HCT116 (cell line): ENCODE results near the gene TRIB2. TPM values are rescaled to one million over a fixed set of nuclear protein-coding genes. Genes with fewer than 3 reads are reported as not detected.

Experiments used
- ATAC-seq: fragments of 200-7000 bp; cut with Tn5 transposase; 2 replicates; pipeline ENCODE4 v1.9.1; 2020; ENCODE audit warnings: mild to moderate bottlenecking, moderate library complexity
- BruUV-seq: library from RNA; stranded (reverse); fragments of 400-500 nt; replicated peaks from 2 replicates; lab custom pipeline; 2021; lab: Mats Ljungman, UMichigan
- CTCF ChIA-PET: fragments of 300-600 bp; sonication (Branson Sonifier 250); formaldehyde crosslinking; loops from one replicate; lab custom pipeline; 2021; ENCODE audit warnings: antibody characterized with exemption; lab: Charles Lee
- POLR2A ChIA-PET: fragments of 300-600, 350-600 bp; sonication (Branson Sonifier 250); formaldehyde crosslinking; loops from one replicate; lab custom pipeline; 2021; ENCODE audit warnings: antibody characterized with exemption; lab: Charles Lee
- RAD21 ChIA-PET, 2 experiments: fragments of 300-600 bp; sonication (Branson Sonifier 250); formaldehyde crosslinking; loops; one replicate each; lab custom pipeline; 2023; ENCODE audit warnings: low total read pairs in 2 of 2; ENCODE audit not compliant: uncharacterized antibody in 2 of 2, unreplicated experiment in 2 of 2, low non-redundant PET in 1 of 2; lab: Charles Lee
- DNase-seq: peaks from one replicate; pipeline ENCODE4 v3.0.0-alpha.2; 2010; ENCODE audit warnings: low read depth, low spot score
- H2AFZ ChIP-seq: fragments of 200-600 bp; shearing (Covaris generic), sonication (generic); 2 replicates; pipeline ENCODE4 v1.6.1; 2017; ENCODE audit warnings: low read depth, mixed run types, mixed read lengths, antibody characterized with exemption, low read length; ENCODE audit not compliant: poor library complexity, severe bottlenecking
- H3K27ac ChIP-seq: 2 replicates; pipeline ENCODE4 v1.5.1; 2012; ENCODE audit warnings: low read depth, low read length
- H3K27me3 ChIP-seq: fragments of 200-600 bp; sonication (generic); 2 replicates; pipeline ENCODE4 v1.6.1; 2016; ENCODE audit warnings: mixed run types, low read length, mixed read lengths; ENCODE audit not compliant: insufficient read depth
- H3K36me3 ChIP-seq, 2 experiments: fragments of 200-500 bp in 1 of 2; fragments of 200-600 bp in 1 of 2; sonication (Bioruptor generic) in 1 of 2; sonication (generic) in 1 of 2; 2 replicates each; pipeline versions ENCODE4 v1.5.1 to v1.6.1; 2014 to 2016; ENCODE audit warnings: low read length in 2 of 2, inconsistent platforms in 1 of 2, mixed read lengths in 1 of 2, mixed run types in 1 of 2; ENCODE audit not compliant: insufficient read depth in 2 of 2, control insufficient read depth in 1 of 2
- H3K4me1 ChIP-seq, 2 experiments: fragments of 200-600 bp in 1 of 2; sonication (generic) in 1 of 2; 2 replicates each; pipeline versions ENCODE4 v1.5.1 to v1.6.1; 2012 to 2017; ENCODE audit warnings: low read length in 2 of 2, inconsistent platforms in 1 of 2, mild to moderate bottlenecking in 1 of 2, mixed read lengths in 1 of 2, mixed run types in 1 of 2, moderate library complexity in 1 of 2; ENCODE audit not compliant: insufficient read depth in 2 of 2, control insufficient read depth in 1 of 2
- H3K4me2 ChIP-seq: fragments of 200-600 bp; sonication (generic); 2 replicates; pipeline ENCODE4 v1.6.1; 2017; ENCODE audit warnings: mixed run types, low read length, mixed read lengths
- H3K4me3 ChIP-seq, 2 experiments: fragments of 200-600 bp in 1 of 2; sonication (generic) in 1 of 2; replicated peaks in 1 of 2; 2 replicates each; pipeline ENCODE4 v1.5.1; 2011 to 2016; ENCODE audit warnings: low read length in 2 of 2, control low read depth in 1 of 2, low read depth in 1 of 2, mild to moderate bottlenecking in 1 of 2, mixed read lengths in 1 of 2, mixed run types in 1 of 2
- H3K79me2 ChIP-seq: fragments of 200-600 bp; sonication (generic); 2 replicates; pipeline ENCODE4 v1.6.1; 2017; ENCODE audit warnings: mild to moderate bottlenecking, mixed run types, low read length, moderate library complexity, mixed read lengths; ENCODE audit not compliant: insufficient read depth
- H3K9ac ChIP-seq: fragments of 200-600 bp; sonication (generic); 2 replicates; pipeline ENCODE4 v1.6.1; 2016; ENCODE audit warnings: low read length, mixed read lengths
- H3K9me2 ChIP-seq: fragments of 200-600 bp; sonication (generic), shearing (Covaris generic); 2 replicates; pipeline ENCODE4 v1.6.1; 2017; ENCODE audit warnings: mixed run types, mild to moderate bottlenecking, moderate library complexity; ENCODE audit not compliant: insufficient read depth
- H3K9me3 ChIP-seq, 2 experiments: fragments of 200-500 bp in 1 of 2; fragments of 200-600 bp in 1 of 2; sonication (Bioruptor generic) in 1 of 2; sonication (generic) in 1 of 2; 2 replicates each; pipeline ENCODE4 v1.6.1; 2014 to 2017; ENCODE audit warnings: low read length in 2 of 2, mixed read lengths in 2 of 2, inconsistent platforms in 1 of 2, low read depth in 1 of 2, mild to moderate bottlenecking in 1 of 2, mixed run types in 1 of 2, moderate library complexity in 1 of 2; ENCODE audit not compliant: control insufficient read depth in 1 of 2, insufficient read depth in 1 of 2
- H4K20me1 ChIP-seq: fragments of 200-600 bp; sonication (generic), shearing (Covaris generic); 2 replicates; pipeline ENCODE4 v1.6.1; 2017; ENCODE audit warnings: mixed run types, mild to moderate bottlenecking, moderate library complexity; ENCODE audit not compliant: insufficient read depth
- CBX3 ChIP-seq: IDR thresholded peaks from 2 replicates; pipeline ENCODE4 v1.6.1; 2012; ENCODE audit warnings: low read depth
- CEBPB ChIP-seq: IDR thresholded peaks from 2 replicates; pipeline ENCODE4 v1.6.1; 2012; ENCODE audit warnings: low read depth
- EGR1 ChIP-seq: IDR thresholded peaks from 2 replicates; pipeline ENCODE4 v1.6.1; 2012; ENCODE audit warnings: low read depth
- EZH2phosphoT487 ChIP-seq: fragments of 200-600 bp; IDR thresholded peaks from 2 replicates; pipeline ENCODE4 v1.6.1; 2018; ENCODE audit warnings: antibody characterized with exemption, borderline replicate concordance
- FOSL1 ChIP-seq: IDR thresholded peaks from 2 replicates; pipeline ENCODE4 v1.6.1; 2012; ENCODE audit warnings: low read depth
- SP1 ChIP-seq: IDR thresholded peaks from 2 replicates; pipeline ENCODE4 v1.6.1; 2012; ENCODE audit warnings: low read depth
- TCF7L2 ChIP-seq: IDR thresholded peaks from 2 replicates; pipeline ENCODE4 v1.7.0; 2011; ENCODE audit warnings: borderline replicate concordance, inconsistent platforms; ENCODE audit not compliant: insufficient read depth, insufficient read length; ENCODE audit errors: extremely low read depth
- ZFX ChIP-seq: fragments of 450-650 bp; IDR thresholded peaks from 2 replicates; pipeline ENCODE4 v1.6.1; 2017
- intact Hi-C: fragments of 100-400 bp; cut with micrococcal nuclease; formaldehyde crosslinking; loops from 2 replicates; pipeline ENCODE4 v1.10.0; 2022
- total RNA-seq: library from RNA; stranded (reverse); gene quantifications from one replicate; pipeline ENCODE4 v1.2.1, GENCODE V29; 2021; ENCODE audit not compliant: unreplicated experiment
- TF ChIP-seq, protein P1 (sequence below): IDR thresholded peaks from 2 replicates; pipeline ENCODE4 v1.6.1; 2011; ENCODE audit warnings: mild to moderate bottlenecking, low read length, moderate library complexity; ENCODE audit not compliant: insufficient replicate concordance; ENCODE audit errors: extremely low read depth
- TF ChIP-seq, protein P2 (sequence below), 3 experiments: fragments of 200-600 bp in 1 of 3; sonication (generic) in 1 of 3; IDR thresholded peaks in 2 of 3; conservative IDR thresholded peaks in 1 of 3; 2 replicates each; pipeline ENCODE4 v1.5.1; 2012 to 2017; ENCODE audit warnings: low read depth in 2 of 3, low read length in 2 of 3, antibody characterized with exemption in 1 of 3, borderline replicate concordance in 1 of 3, control low read depth in 1 of 3, mild to moderate bottlenecking in 1 of 3, mixed read lengths in 1 of 3, mixed run types in 1 of 3, moderate library complexity in 1 of 3; ENCODE audit not compliant: insufficient read depth in 1 of 3

The TRIB2 gene
- total RNA-seq, 1 experiment from 2014 or later, result 12.4 TPM

DNA sequence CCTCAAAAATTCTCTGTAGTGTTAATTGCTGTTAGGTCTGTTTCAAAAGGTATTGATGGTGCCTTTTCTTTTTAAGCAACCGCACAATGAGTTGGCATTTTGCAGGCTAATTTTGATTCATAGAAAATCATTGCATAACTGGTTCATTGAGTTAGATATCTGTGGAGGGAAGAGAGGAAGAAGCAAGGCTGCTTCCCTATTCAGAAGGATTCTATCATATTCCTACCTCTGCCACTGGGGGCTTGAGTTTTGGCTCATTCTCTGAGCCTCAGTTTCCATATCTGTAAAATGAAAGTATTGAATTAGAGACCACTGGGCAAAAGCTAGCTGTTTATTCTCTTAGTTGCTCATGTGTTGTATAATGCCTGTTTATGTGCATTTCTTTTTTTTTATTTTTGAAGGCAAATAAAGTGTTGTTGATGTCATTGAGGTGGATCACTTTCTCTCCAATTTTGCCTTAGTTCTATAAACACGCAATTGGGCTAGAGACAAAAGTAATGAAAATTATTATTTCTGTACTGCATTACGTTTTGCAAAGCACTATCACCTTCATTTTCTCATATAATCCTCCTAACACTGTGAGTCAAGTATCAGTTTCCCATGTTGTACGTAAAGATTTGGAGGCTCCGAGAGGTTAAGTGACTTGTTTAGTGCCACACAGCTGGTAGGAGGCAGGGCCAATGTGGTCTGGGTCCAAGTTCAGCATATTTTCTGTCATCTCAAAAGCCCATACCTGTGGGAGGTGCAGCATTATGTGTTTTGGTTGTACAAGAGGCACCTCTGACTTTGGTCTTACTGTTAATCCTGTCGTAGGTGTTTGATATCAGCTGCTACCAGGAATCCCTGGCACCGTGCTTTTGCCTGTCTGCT lies 5.9 kb downstream of the TRIB2 start (continued):
- TF ChIP-seq, protein P1, sequence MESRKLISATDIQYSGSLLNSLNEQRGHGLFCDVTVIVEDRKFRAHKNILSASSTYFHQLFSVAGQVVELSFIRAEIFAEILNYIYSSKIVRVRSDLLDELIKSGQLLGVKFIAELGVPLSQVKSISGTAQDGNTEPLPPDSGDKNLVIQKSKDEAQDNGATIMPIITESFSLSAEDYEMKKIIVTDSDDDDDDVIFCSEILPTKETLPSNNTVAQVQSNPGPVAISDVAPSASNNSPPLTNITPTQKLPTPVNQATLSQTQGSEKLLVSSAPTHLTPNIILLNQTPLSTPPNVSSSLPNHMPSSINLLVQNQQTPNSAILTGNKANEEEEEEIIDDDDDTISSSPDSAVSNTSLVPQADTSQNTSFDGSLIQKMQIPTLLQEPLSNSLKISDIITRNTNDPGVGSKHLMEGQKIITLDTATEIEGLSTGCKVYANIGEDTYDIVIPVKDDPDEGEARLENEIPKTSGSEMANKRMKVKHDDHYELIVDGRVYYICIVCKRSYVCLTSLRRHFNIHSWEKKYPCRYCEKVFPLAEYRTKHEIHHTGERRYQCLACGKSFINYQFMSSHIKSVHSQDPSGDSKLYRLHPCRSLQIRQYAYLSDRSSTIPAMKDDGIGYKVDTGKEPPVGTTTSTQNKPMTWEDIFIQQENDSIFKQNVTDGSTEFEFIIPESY, result no peak
- TF ChIP-seq, all 23 proteins: peak for 0

DNA sequence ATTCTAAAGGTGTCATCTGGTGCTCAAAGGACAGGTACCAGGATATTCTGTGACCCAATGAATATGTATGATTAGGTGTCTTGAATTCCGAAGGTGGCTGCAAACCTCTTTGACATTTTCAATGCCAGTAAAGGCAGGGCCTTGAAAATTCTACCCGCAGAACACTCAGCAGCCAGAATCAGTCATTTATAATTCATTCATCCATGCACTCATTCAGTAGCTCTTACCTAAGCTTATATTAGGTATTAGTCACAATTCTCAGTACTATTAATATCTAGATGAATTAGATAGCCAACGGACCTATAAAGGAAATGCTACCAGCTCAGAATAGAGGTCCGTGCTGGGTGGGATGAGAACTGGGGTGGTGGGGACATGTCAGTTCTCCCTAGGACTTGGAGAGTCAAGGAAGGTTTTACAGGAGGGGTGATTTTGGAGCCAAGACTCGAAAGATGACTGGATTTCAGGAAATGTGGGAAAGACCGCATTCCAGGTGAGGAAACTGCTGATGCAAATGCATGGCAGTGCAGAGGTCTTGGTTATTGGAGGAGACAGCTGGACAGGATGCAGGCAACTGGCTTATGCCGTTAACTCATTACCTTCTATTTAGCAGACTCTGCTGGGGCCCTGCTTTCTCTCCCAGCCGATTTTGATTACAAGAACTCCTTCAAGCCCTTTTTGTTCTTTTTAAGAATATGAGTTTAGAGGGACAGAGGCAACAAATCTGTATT lies 7.2 kb downstream of the TRIB2 start:
- intact Hi-C loops, result no loop called here
- no peaks in the 10 kb centered on the region for H3K79me2 ChIP-seq

More for the DNA sequence above, 7.2 kb downstream of the TRIB2 start:
- ChIA-PET CTCF (no interaction called here), RAD21 (no interaction called here), POLR2A (no interaction called here)
- no peak overlapping the region for H2AFZ ChIP-seq
- H3K27ac ChIP-seq, result no peak overlapping the region
- no peaks in the 10 kb centered on the region for H3K9me3 ChIP-seq
- ATAC-seq (no peak), DNase-seq (no peak)
- H3K9ac ChIP-seq, result no peak overlapping the region
- no peaks in the 10 kb centered on the region for H3K27me3 ChIP-seq
- peaks cover 3 to 22% of the 10 kb centered on the region in 2 experiments for H3K4me1 ChIP-seq
- TF ChIP-seq ZFX (no peak), FOSL1 (no peak), TCF7L2 (no peak), EGR1 (no peak), CBX3 (no peak), CEBPB (no peak), SP1 (no peak), EZH2phosphoT487 (no peak)
- TF ChIP-seq, protein P2, sequence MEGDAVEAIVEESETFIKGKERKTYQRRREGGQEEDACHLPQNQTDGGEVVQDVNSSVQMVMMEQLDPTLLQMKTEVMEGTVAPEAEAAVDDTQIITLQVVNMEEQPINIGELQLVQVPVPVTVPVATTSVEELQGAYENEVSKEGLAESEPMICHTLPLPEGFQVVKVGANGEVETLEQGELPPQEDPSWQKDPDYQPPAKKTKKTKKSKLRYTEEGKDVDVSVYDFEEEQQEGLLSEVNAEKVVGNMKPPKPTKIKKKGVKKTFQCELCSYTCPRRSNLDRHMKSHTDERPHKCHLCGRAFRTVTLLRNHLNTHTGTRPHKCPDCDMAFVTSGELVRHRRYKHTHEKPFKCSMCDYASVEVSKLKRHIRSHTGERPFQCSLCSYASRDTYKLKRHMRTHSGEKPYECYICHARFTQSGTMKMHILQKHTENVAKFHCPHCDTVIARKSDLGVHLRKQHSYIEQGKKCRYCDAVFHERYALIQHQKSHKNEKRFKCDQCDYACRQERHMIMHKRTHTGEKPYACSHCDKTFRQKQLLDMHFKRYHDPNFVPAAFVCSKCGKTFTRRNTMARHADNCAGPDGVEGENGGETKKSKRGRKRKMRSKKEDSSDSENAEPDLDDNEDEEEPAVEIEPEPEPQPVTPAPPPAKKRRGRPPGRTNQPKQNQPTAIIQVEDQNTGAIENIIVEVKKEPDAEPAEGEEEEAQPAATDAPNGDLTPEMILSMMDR (IDR thresholded peaks at IDR 0.05 in 2 of 3, conservative IDR thresholded peaks at IDR 0.05 in 1 of 3; ENCODE audit: borderline replicate concordance in 1 of 3, insufficient read depth in 1 of 3, low read depth in 2 of 3, low read length in 2 of 3), result no peak
- no peaks in the 10 kb centered on the region for H3K9me2 ChIP-seq
- no peaks in the 10 kb centered on the region for H3K36me3 ChIP-seq
- no peak overlapping the region for H3K4me3 ChIP-seq
- H4K20me1 ChIP-seq, result no peaks in the 10 kb centered on the region
- no peak overlapping the region for H3K4me2 ChIP-seq
- no TSS peak for BruUV-seq
